Hepatocyte (in vitro differentiated cells): ENCODE results near the gene NEDD4L.

Source experiments
- EZH2 ChIP-seq: fragments of 200-600 bp; sonication (generic); IDR thresholded peaks from 2 replicates; pipeline ENCODE4 v1.6.1; 2016; ENCODE audit warnings: antibody characterized with exemption, mild to moderate bottlenecking, borderline replicate concordance
- EZH2phosphoT487 ChIP-seq: fragments of 200-600 bp; sonication (generic); IDR thresholded peaks from one replicate; pipeline ENCODE4 v1.6.1; 2018; ENCODE audit warnings: antibody characterized with exemption, mild to moderate bottlenecking, low read depth, moderate library complexity; ENCODE audit not compliant: unreplicated experiment, severe bottlenecking
- TF ChIP-seq, protein P1 (sequence below): fragments of 200-600 bp; sonication (generic); IDR thresholded peaks from 2 replicates; pipeline ENCODE4 v1.5.1; 2016; ENCODE audit warnings: antibody characterized with exemption, mild to moderate bottlenecking; ENCODE audit not compliant: poor library complexity

- TF ChIP-seq, protein P1, sequence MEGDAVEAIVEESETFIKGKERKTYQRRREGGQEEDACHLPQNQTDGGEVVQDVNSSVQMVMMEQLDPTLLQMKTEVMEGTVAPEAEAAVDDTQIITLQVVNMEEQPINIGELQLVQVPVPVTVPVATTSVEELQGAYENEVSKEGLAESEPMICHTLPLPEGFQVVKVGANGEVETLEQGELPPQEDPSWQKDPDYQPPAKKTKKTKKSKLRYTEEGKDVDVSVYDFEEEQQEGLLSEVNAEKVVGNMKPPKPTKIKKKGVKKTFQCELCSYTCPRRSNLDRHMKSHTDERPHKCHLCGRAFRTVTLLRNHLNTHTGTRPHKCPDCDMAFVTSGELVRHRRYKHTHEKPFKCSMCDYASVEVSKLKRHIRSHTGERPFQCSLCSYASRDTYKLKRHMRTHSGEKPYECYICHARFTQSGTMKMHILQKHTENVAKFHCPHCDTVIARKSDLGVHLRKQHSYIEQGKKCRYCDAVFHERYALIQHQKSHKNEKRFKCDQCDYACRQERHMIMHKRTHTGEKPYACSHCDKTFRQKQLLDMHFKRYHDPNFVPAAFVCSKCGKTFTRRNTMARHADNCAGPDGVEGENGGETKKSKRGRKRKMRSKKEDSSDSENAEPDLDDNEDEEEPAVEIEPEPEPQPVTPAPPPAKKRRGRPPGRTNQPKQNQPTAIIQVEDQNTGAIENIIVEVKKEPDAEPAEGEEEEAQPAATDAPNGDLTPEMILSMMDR, result no peak
- TF ChIP-seq EZH2, result no peak
- TF ChIP-seq EZH2phosphoT487, result no peak
Observed at GRCh38 chr18:58285449-58286130, 241.6 kb downstream of the NEDD4L start.
